ENCODE data around the gene P4HA2.
"Not testable (repeated sequence)": the region's sequence is repeated elsewhere in the genome, so short reads cannot be mapped to it uniquely, and the experiment has no call there.

The P4HA2 gene

GRCh38 chr5:132147663-132148062 lies 80.0 kb downstream of the P4HA2 start:
- peaks cover 4% of the 10 kb centered on the region for H3K27me3 ChIP-seq (replicated peaks)
- no peak for TF ChIP-seq CTCF (IDR thresholded peaks at IDR 0.05; ENCODE audit: low read depth, low read length, missing control alignments)
- DNase-seq: no peak
- in situ Hi-C loops (cut with HindIII; ENCODE audit: low pct_ligation_motif_present, low sequenced_read_pairs): no loop called here
- H3K4me3 ChIP-seq (ENCODE audit: low read depth, low read length): no peak overlapping the region
- H3K27ac ChIP-seq: no peak overlapping the region
- no peaks in the 10 kb centered on the region for H3K36me3 ChIP-seq (replicated peaks)

- DNase-seq; H3K27me3 ChIP-seq (replicated peaks); H3K36me3 ChIP-seq (replicated peaks); H3K27ac ChIP-seq; H3K4me3 ChIP-seq (ENCODE audit: low read depth, low read length); in situ Hi-C loops (cut with HindIII; ENCODE audit: low pct_ligation_motif_present, low sequenced_read_pairs): not testable (repeated sequence)
These were observed 82.3 kb downstream of the P4HA2 start for GRCh38 chr5:132145326-132145725.

- no peak overlapping the region for H3K4me3 ChIP-seq (ENCODE audit: low read depth, low read length)
- no peak for DNase-seq
- in situ Hi-C loops (cut with HindIII; ENCODE audit: low pct_ligation_motif_present, low sequenced_read_pairs): no loop called here
- H3K27me3 ChIP-seq (replicated peaks): peaks cover 4% of the 10 kb centered on the region
- TF ChIP-seq CTCF (IDR thresholded peaks at IDR 0.05; ENCODE audit: low read depth, low read length, missing control alignments): no peak
- H3K36me3 ChIP-seq (replicated peaks): no peaks in the 10 kb centered on the region
- no peak overlapping the region for H3K27ac ChIP-seq
These were observed 84.5 kb downstream of the P4HA2 start for GRCh38 chr5:132143148-132143547.

GRCh38 chr5:132142459-132142858 lies 85.2 kb downstream of the P4HA2 start:
- in situ Hi-C loops (cut with HindIII; ENCODE audit: low pct_ligation_motif_present, low sequenced_read_pairs): no loop called here
- Histone ChIP-seq H3K36me3 (replicated peaks) (no peaks in the 10 kb centered on the region), H3K27me3 (replicated peaks) (no peaks in the 10 kb centered on the region), H3K4me3 (ENCODE audit: low read depth, low read length) (no peak overlapping the region), H3K27ac (no peak overlapping the region)
- TF ChIP-seq CTCF (IDR thresholded peaks at IDR 0.05; ENCODE audit: low read depth, low read length, missing control alignments): no peak
- no peak for DNase-seq
